Ishikawa (cell line): Measurements from ENCODE around the gene SDK2.

ENCODE experiments used
- CREB1 ChIP-seq: IDR thresholded peaks from 2 replicates; pipeline ENCODE4 v1.6.1; 2012; ENCODE audit warnings: low read depth
- NFIC ChIP-seq: IDR thresholded peaks from 2 replicates; pipeline ENCODE4 v1.6.1; 2012

GRCh38 chr17:73551759-73552158 is 92.5 kb downstream of the SDK2 start:
- TF ChIP-seq CREB1 (no peak), NFIC (no peak)
